GM23338 (cell line): Measurements from ENCODE around the gene ZNF443. TPM values are rescaled to one million over a fixed set of nuclear protein-coding genes. Genes with fewer than 3 reads are reported as not detected.
A peak's percentile ranks its signal among the peaks of the same experiment; 100 is the strongest.
"Not testable (repeated sequence)": the region's sequence is repeated elsewhere in the genome, so short reads cannot be mapped to it uniquely, and the experiment has no call there.

ENCODE experiments used
- ATAC-seq: fragments of 200-7000 bp; cut with Tn5 transposase; 3 replicates; pipeline ENCODE4 v1.9.1; 2020
- DNase-seq: peaks from one replicate; pipeline ENCODE4 v3.0.0-alpha.2; 2015; ENCODE audit warnings: low spot score
- H2AFZ ChIP-seq: fragments of 200-600 bp; sonication (generic); 2 replicates; pipeline ENCODE4 v1.8.0; 2016; ENCODE audit warnings: antibody characterized with exemption, mild to moderate bottlenecking, moderate library complexity
- H3F3A ChIP-seq: fragments of 200-600 bp; sonication (generic); replicated peaks from 2 replicates; pipeline ENCODE4 v1.8.0; 2017; ENCODE audit warnings: antibody characterized with exemption, mixed run types, low read depth
- H3K27ac ChIP-seq: fragments of 200-600 bp; sonication (generic); 2 replicates; pipeline ENCODE4 v1.6.1; 2016; ENCODE audit warnings: low read depth
- H3K27me3 ChIP-seq: fragments of 200-600 bp; sonication (generic); 2 replicates; pipeline ENCODE4 v1.8.0; 2016; ENCODE audit warnings: mild to moderate bottlenecking, mixed run types, moderate library complexity; ENCODE audit not compliant: insufficient read depth
- H3K36me3 ChIP-seq: fragments of 200-600 bp; sonication (generic); 2 replicates; pipeline ENCODE4 v1.8.0; 2016; ENCODE audit warnings: mild to moderate bottlenecking; ENCODE audit not compliant: insufficient read depth
- H3K4me1 ChIP-seq: fragments of 200-600 bp; sonication (generic); 2 replicates; pipeline ENCODE4 v1.8.0; 2016; ENCODE audit warnings: mild to moderate bottlenecking, moderate library complexity; ENCODE audit not compliant: insufficient read depth
- H3K4me2 ChIP-seq: fragments of 200-600 bp; sonication (generic); 2 replicates; pipeline ENCODE4 v1.7.1; 2017; ENCODE audit warnings: mixed run types
- H3K4me3 ChIP-seq: fragments of 200-600 bp; sonication (generic); 2 replicates; pipeline ENCODE4 v1.6.1; 2016; ENCODE audit warnings: mixed run types
- H3K79me2 ChIP-seq: fragments of 200-600 bp; sonication (generic); replicated peaks from 2 replicates; pipeline ENCODE4 v1.8.0; 2017; ENCODE audit warnings: mild to moderate bottlenecking; ENCODE audit not compliant: insufficient read depth
- H3K9me2 ChIP-seq: fragments of 200-600 bp; sonication (generic); 2 replicates; pipeline ENCODE4 v1.8.0; 2017; ENCODE audit not compliant: insufficient read depth
- H4K20me1 ChIP-seq: fragments of 200-600 bp; sonication (generic); replicated peaks from 2 replicates; pipeline ENCODE4 v1.8.0; 2017; ENCODE audit warnings: mild to moderate bottlenecking; ENCODE audit not compliant: insufficient read depth
- H3K27ac Mint-ChIP-seq: 2 replicates; pipeline ENCODE4 v1.8.0; 2020; ENCODE audit warnings: inconsistent platforms, mild to moderate bottlenecking, moderate library complexity, mixed read lengths
- H3K27me3 Mint-ChIP-seq: 3 replicates; pipeline ENCODE4 v1.8.0; 2022; ENCODE audit warnings: low read depth, mild to moderate bottlenecking, moderate library complexity, mixed read lengths, inconsistent platforms; ENCODE audit not compliant: insufficient read depth, poor library complexity
- H3K36me3 Mint-ChIP-seq: 3 replicates; pipeline ENCODE4 v1.8.0; 2021; ENCODE audit warnings: low read depth, mild to moderate bottlenecking, inconsistent platforms, moderate library complexity, mixed read lengths
- H3K4me1 Mint-ChIP-seq: 3 replicates; pipeline ENCODE4 v1.8.0; 2020; ENCODE audit warnings: mild to moderate bottlenecking, inconsistent platforms, mixed read lengths
- H3K4me3 Mint-ChIP-seq: 3 replicates; pipeline ENCODE4 v1.8.0; 2021; ENCODE audit warnings: moderate library complexity, mild to moderate bottlenecking, inconsistent platforms, mixed read lengths
- H3K9me3 Mint-ChIP-seq: 3 replicates; pipeline ENCODE4 v1.8.0; 2020; ENCODE audit warnings: moderate library complexity, mild to moderate bottlenecking, inconsistent platforms, mixed read lengths
- EZH2phosphoT487 ChIP-seq: fragments of 200-600 bp; sonication (generic); IDR thresholded peaks from one replicate; pipeline ENCODE4 v1.8.1; 2018; ENCODE audit warnings: antibody characterized with exemption; ENCODE audit not compliant: unreplicated experiment
- polyA plus RNA-seq: library from polyadenylated mRNA; unstranded; fragments of >200 nt; fragmentation: Nextera tagmentation; extraction: Ambion mirVana; gene quantifications from 2 replicates; pipeline ENCODE4 v1.2.1, GENCODE V29; 2016
- total RNA-seq: library from RNA; depleted of rRNA; stranded (reverse); fragments of >200 nt; shearing (Covaris generic); gene quantifications from 2 replicates; pipeline ENCODE4 v1.2.3, GENCODE V29; 2014
- TF ChIP-seq, protein P1 (sequence below): IDR thresholded peaks from one replicate; pipeline ENCODE4 v1.6.1; 2018; ENCODE audit warnings: antibody characterized with exemption; ENCODE audit not compliant: unreplicated experiment
- TF ChIP-seq, protein P2 (sequence below): IDR thresholded peaks from 2 replicates; pipeline ENCODE4 v1.6.1; 2016; ENCODE audit warnings: antibody characterized with exemption
- TF ChIP-seq, protein P3 (sequence below), 2 experiments: fragments of 200-600 bp in 1 of 2; sonication (generic) in 1 of 2; conservative IDR thresholded peaks; 2 replicates each; pipeline versions ENCODE4 v1.5.1 to v1.6.1; 2016 to 2017; ENCODE audit warnings: antibody characterized with exemption in 2 of 2, low read depth in 2 of 2, mild to moderate bottlenecking in 2 of 2, moderate library complexity in 1 of 2

ZNF443 gene
- total and polyA plus RNA-seq, 2 experiments from 2014 or later: 5.4 to 10.0 TPM

DNA sequence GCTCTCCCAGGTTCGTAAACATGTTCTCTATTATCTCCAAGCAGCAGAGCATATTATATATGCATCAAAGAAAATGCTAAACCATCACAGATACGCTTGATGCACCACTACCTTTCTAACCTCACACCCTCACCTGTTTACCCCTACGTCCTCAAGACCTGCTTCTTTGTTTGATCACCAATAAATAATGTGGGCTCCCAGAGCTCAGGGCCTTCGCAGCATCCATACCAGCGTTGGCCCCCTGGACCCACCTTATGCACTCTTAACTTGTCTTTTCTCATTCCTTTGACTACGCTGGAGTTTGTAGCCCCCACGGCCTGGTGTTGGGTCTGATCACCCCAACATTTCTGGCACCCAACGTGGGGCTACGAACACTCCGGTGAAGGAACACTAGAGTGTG lies 10.0 kb upstream of the ZNF443 start:
- no peaks in the 10 kb centered on the region for H3K9me2 ChIP-seq
- Mint-ChIP-seq H3K9me3 (peaks cover 69% of the 10 kb centered on the region), H3K4me3 (no peak overlapping the region), H3K4me1 (no peaks in the 10 kb centered on the region), H3K27ac (no peak overlapping the region), H3K27me3 (no peaks in the 10 kb centered on the region), H3K36me3 (peaks cover 19% of the 10 kb centered on the region)
- H3K79me2 ChIP-seq: no peaks in the 10 kb centered on the region
- no peaks in the 10 kb centered on the region for H3F3A ChIP-seq
- H3K4me3 ChIP-seq: no peak overlapping the region
- no peaks in the 10 kb centered on the region for H3K36me3 ChIP-seq
- no peaks in the 10 kb centered on the region for H4K20me1 ChIP-seq
- H3K27me3 ChIP-seq: no peaks in the 10 kb centered on the region
- no peak overlapping the region for H2AFZ ChIP-seq
- H3K4me2 ChIP-seq: no peak overlapping the region
- no peak for DNase-seq
- H3K4me1 ChIP-seq: no peaks in the 10 kb centered on the region
- no peak for ATAC-seq
- no peak overlapping the region for H3K27ac ChIP-seq
- TF ChIP-seq, protein P1, sequence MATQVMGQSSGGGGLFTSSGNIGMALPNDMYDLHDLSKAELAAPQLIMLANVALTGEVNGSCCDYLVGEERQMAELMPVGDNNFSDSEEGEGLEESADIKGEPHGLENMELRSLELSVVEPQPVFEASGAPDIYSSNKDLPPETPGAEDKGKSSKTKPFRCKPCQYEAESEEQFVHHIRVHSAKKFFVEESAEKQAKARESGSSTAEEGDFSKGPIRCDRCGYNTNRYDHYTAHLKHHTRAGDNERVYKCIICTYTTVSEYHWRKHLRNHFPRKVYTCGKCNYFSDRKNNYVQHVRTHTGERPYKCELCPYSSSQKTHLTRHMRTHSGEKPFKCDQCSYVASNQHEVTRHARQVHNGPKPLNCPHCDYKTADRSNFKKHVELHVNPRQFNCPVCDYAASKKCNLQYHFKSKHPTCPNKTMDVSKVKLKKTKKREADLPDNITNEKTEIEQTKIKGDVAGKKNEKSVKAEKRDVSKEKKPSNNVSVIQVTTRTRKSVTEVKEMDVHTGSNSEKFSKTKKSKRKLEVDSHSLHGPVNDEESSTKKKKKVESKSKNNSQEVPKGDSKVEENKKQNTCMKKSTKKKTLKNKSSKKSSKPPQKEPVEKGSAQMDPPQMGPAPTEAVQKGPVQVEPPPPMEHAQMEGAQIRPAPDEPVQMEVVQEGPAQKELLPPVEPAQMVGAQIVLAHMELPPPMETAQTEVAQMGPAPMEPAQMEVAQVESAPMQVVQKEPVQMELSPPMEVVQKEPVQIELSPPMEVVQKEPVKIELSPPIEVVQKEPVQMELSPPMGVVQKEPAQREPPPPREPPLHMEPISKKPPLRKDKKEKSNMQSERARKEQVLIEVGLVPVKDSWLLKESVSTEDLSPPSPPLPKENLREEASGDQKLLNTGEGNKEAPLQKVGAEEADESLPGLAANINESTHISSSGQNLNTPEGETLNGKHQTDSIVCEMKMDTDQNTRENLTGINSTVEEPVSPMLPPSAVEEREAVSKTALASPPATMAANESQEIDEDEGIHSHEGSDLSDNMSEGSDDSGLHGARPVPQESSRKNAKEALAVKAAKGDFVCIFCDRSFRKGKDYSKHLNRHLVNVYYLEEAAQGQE: no peak
- TF ChIP-seq, protein P2, sequence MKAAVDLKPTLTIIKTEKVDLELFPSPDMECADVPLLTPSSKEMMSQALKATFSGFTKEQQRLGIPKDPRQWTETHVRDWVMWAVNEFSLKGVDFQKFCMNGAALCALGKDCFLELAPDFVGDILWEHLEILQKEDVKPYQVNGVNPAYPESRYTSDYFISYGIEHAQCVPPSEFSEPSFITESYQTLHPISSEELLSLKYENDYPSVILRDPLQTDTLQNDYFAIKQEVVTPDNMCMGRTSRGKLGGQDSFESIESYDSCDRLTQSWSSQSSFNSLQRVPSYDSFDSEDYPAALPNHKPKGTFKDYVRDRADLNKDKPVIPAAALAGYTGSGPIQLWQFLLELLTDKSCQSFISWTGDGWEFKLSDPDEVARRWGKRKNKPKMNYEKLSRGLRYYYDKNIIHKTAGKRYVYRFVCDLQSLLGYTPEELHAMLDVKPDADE: no peak
- no peak for TF ChIP-seq EZH2phosphoT487

DNA sequence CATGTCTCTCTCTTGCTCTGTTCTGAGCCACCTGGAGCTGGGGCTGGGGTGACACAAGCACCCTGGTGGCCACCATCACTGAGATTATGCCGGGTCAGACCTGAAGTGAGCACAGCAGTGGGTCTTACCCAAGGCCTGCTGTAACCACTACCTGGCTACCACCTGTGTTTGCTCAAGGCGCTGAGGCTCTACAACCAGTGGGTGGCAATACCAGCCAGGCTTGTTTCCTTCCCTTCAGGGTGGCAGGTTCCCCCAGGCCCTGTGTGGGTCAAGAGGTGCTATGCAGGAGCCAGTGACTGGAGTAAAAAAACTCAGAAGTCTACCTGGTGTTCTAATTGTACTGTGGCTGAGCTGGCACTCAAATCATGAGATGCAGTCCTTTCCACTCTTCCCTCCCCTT lies 8.0 kb upstream of the ZNF443 start:
- no peak for TF ChIP-seq EZH2phosphoT487
- TF ChIP-seq, protein P3, sequence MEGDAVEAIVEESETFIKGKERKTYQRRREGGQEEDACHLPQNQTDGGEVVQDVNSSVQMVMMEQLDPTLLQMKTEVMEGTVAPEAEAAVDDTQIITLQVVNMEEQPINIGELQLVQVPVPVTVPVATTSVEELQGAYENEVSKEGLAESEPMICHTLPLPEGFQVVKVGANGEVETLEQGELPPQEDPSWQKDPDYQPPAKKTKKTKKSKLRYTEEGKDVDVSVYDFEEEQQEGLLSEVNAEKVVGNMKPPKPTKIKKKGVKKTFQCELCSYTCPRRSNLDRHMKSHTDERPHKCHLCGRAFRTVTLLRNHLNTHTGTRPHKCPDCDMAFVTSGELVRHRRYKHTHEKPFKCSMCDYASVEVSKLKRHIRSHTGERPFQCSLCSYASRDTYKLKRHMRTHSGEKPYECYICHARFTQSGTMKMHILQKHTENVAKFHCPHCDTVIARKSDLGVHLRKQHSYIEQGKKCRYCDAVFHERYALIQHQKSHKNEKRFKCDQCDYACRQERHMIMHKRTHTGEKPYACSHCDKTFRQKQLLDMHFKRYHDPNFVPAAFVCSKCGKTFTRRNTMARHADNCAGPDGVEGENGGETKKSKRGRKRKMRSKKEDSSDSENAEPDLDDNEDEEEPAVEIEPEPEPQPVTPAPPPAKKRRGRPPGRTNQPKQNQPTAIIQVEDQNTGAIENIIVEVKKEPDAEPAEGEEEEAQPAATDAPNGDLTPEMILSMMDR (conservative IDR thresholded peaks at IDR 0.05; ENCODE audit: low read depth in 2 of 2): 0 out of 4 replicates have a peak, but pooled peaks of 1 of the 2 experiments have one; percentile 1
- no peak for ATAC-seq
- Mint-ChIP-seq H3K27me3 (no peaks in the 10 kb centered on the region), H3K4me1 (no peaks in the 10 kb centered on the region), H3K27ac (no peak overlapping the region), H3K4me3 (no peak overlapping the region), H3K9me3 (peaks cover 74% of the 10 kb centered on the region), H3K36me3 (peaks cover 19% of the 10 kb centered on the region)
- H3K4me2 ChIP-seq: no peak overlapping the region
- H3F3A ChIP-seq: no peaks in the 10 kb centered on the region
- no peaks in the 10 kb centered on the region for H3K9me2 ChIP-seq
- H3K4me3 ChIP-seq: no peak overlapping the region
- no peak for DNase-seq
- no peak overlapping the region for H2AFZ ChIP-seq
- H4K20me1 ChIP-seq: no peaks in the 10 kb centered on the region
- no peaks in the 10 kb centered on the region for H3K4me1 ChIP-seq
- H3K36me3 ChIP-seq: no peaks in the 10 kb centered on the region
- H3K27me3 ChIP-seq: no peaks in the 10 kb centered on the region
- no peak overlapping the region for H3K27ac ChIP-seq
- H3K79me2 ChIP-seq: no peaks in the 10 kb centered on the region

DNA sequence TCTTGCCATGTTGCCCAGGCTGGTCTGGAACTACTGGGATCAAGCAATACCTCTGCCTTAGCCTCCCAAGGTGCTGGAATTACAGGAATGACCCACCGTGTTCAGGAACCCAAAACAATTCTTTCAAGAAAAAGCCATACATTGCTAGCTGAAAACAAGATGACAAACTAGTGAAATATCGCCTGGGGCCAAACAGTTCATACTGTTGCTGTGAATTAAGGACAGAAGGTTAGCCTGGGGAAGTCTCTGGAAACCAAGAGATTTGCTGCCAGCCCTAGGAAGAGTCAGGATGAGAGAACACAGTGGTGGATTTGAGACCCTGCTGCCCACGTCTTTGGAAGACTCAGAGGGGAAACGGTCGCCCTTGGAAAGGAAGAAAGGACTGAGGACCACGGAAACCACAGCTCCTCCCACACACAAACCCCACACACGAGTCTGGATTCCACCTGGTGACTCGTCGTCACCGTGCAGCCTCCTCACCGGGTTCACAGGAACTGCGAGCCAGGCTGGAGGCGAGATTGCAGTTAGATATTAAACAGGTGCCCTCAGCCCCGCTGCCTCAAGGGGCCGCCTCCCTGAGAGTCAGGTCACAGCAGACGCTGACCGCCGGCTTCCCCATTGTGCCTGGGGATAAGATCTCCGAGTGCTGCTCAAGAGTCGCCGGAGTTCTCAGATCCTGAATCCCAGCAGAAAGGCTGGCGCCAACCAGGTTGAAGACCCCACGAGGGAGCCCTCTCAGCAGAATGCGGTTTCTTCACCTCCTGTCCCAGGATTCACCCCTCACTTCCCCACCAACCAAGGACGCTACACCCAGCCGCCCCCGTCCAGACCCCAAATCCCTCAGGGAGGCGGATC lies 908 bp downstream of the ZNF443 start:
- not testable (repeated sequence) for H3K36me3 Mint-ChIP-seq, H3K9me2 ChIP-seq, H2AFZ ChIP-seq, H3K27me3 Mint-ChIP-seq, H3K36me3 ChIP-seq, H4K20me1 ChIP-seq, H3K4me1 ChIP-seq, H3K4me1 Mint-ChIP-seq, H3K27me3 ChIP-seq, H3F3A ChIP-seq
- Mint-ChIP-seq H3K4me3 (peak overlapping the region; percentile 99), H3K9me3 (peaks cover 15% of the 10 kb centered on the region), H3K27ac (peak overlapping the region; percentile 93)
- peak overlapping the region; percentile 86 for H3K4me2 ChIP-seq
- DNase-seq (peak; percentile 46), ATAC-seq (peak; percentile 53)
- H3K27ac ChIP-seq: peak overlapping the region; percentile 90; the same call in 1 of the 2 replicates
- peak overlapping the region; percentile 88 for H3K4me3 ChIP-seq
- peaks cover 36% of the 10 kb centered on the region for H3K79me2 ChIP-seq

DNA sequence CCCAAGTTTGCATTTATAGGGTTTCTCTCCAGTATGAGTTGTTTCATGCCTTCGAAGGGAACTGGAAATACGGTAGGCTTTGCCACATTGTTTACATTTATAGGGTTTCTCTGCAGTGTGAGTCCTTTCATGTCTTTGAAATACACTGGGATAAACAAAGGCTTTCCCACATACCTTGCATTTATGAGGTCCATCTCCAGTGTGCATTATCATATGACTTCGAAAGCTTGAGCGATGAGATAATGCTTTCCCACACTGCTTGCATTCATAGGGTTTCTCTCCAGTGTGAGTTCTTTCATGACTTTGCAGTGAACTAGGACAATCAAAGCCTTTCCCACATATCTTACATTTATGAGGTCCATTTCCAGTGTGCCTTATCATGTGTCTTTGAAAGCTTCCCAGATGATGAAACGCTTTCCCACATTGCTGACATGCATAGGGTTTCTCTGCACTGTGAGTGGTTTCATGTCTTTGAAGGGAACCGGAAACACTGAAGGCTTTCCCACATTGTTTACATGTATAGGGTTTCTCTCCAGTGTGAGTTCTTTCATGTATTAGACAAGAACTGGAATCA lies 10.0 kb downstream of the ZNF443 start:
- H4K20me1 ChIP-seq, H3K9me2 ChIP-seq, DNase-seq, H3K27me3 ChIP-seq, ATAC-seq, H3K4me1 ChIP-seq, H3K27me3 Mint-ChIP-seq, H3F3A ChIP-seq, H3K4me3 Mint-ChIP-seq, H3K4me2 ChIP-seq, H3K4me3 ChIP-seq, H2AFZ ChIP-seq, H3K4me1 Mint-ChIP-seq, H3K27ac Mint-ChIP-seq: not testable (repeated sequence)
- Mint-ChIP-seq H3K36me3 (peaks cover 92% of the 10 kb centered on the region), H3K9me3 (peaks cover 67% of the 10 kb centered on the region)
- peak overlapping the region; percentile 40; the same call in 1 of the 2 replicates for H3K27ac ChIP-seq
- peaks cover 30% of the 10 kb centered on the region for H3K36me3 ChIP-seq
- peaks cover 20% of the 10 kb centered on the region for H3K79me2 ChIP-seq
